HepG2 (cell line): ENCODE measurements around the gene MEPCE. TPM values are rescaled to one million over a fixed set of nuclear protein-coding genes. Genes with fewer than 3 reads are reported as not detected.

ENCODE experiments used
- CCDC6 ChIP-seq: sonication (generic); formaldehyde crosslinking; IDR thresholded peaks from 2 replicates; pipeline ENCODE4 v1.8.1; 2022; ENCODE audit warnings: mild to moderate bottlenecking, missing genetic modification reagents, moderate library complexity
- CHD4 ChIP-seq: fragments of 200-600 bp; sonication (generic); IDR thresholded peaks from 2 replicates; pipeline ENCODE4 v1.7.0; 2017; ENCODE audit warnings: mild to moderate bottlenecking, low read length, borderline replicate concordance
- CREB3 ChIP-seq: sonication (generic); formaldehyde crosslinking; IDR thresholded peaks from 2 replicates; pipeline ENCODE4 v1.5.0; 2020; ENCODE audit warnings: missing genetic modification reagents
- DZIP1 ChIP-seq: sonication (generic); formaldehyde crosslinking; IDR thresholded peaks from 2 replicates; pipeline ENCODE4 v1.5.0; 2020; ENCODE audit warnings: mild to moderate bottlenecking, missing genetic modification reagents
- EEA1 ChIP-seq: sonication (generic); formaldehyde crosslinking; IDR thresholded peaks from 2 replicates; pipeline ENCODE4 v1.5.1; 2020; ENCODE audit warnings: mild to moderate bottlenecking, missing genetic modification reagents, borderline replicate concordance
- FOXO4 ChIP-seq: sonication (generic); formaldehyde crosslinking; conservative IDR thresholded peaks from 2 replicates; pipeline ENCODE4 v1.8.1; 2023; ENCODE audit warnings: missing genetic modification reagents
- GABPB1 ChIP-seq: IDR thresholded peaks from 2 replicates; pipeline ENCODE4 v1.6.1; 2016; ENCODE audit warnings: mild to moderate bottlenecking, missing genetic modification reagents, moderate library complexity, missing compliant biosample characterization
- HOXA5 ChIP-seq: sonication (generic); formaldehyde crosslinking; IDR thresholded peaks from 2 replicates; pipeline ENCODE4 v1.4.0; 2020; ENCODE audit warnings: missing genetic modification reagents
- IRX3 ChIP-seq: sonication (generic); formaldehyde crosslinking; IDR thresholded peaks from 2 replicates; pipeline ENCODE4 v1.8.1; 2023; ENCODE audit warnings: mild to moderate bottlenecking, low read depth, missing genetic modification reagents, borderline replicate concordance
- NONO ChIP-seq, 2 experiments: fragments of 450-650 bp in 1 of 2; sonication (generic) in 1 of 2; formaldehyde crosslinking in 1 of 2; IDR thresholded peaks in 1 of 2; conservative IDR thresholded peaks in 1 of 2; 2 replicates each; pipeline versions ENCODE4 v1.6.1 to v1.8.0; 2017 to 2022; ENCODE audit warnings: mild to moderate bottlenecking in 1 of 2, missing genetic modification reagents in 1 of 2, moderate library complexity in 1 of 2
- NR3C1 ChIP-seq: sonication (generic); formaldehyde crosslinking; IDR thresholded peaks from 2 replicates; pipeline ENCODE4 v1.4.0; 2020; ENCODE audit warnings: missing genetic modification reagents
- SALL2 ChIP-seq: sonication (generic); formaldehyde crosslinking; IDR thresholded peaks from 2 replicates; pipeline ENCODE4 v1.8.1; 2023; ENCODE audit warnings: mild to moderate bottlenecking, missing genetic modification reagents, inconsistent platforms
- SP2 ChIP-seq: sonication (generic); formaldehyde crosslinking; IDR thresholded peaks from 2 replicates; pipeline ENCODE4 v1.5.1; 2020; ENCODE audit warnings: mild to moderate bottlenecking, missing genetic modification reagents
- TP53 ChIP-seq: sonication (generic); formaldehyde crosslinking; conservative IDR thresholded peaks from 2 replicates; pipeline ENCODE4 v1.4.0; 2020; ENCODE audit warnings: missing genetic modification reagents
- U2AF2 ChIP-seq: fragments of 200-400 bp; formaldehyde crosslinking; IDR thresholded peaks from 2 replicates; pipeline ENCODE4 v1.6.1; 2017; ENCODE audit warnings: low read depth, mild to moderate bottlenecking, low read length
- ZBTB2 ChIP-seq: sonication (generic); formaldehyde crosslinking; IDR thresholded peaks from 2 replicates; pipeline ENCODE4 v1.8.0; 2022; ENCODE audit warnings: low read depth, missing genetic modification reagents
- ZBTB20 ChIP-seq: sonication (generic); formaldehyde crosslinking; IDR thresholded peaks from 2 replicates; pipeline ENCODE4 v1.8.1; 2023; ENCODE audit warnings: missing genetic modification reagents, low read depth, mild to moderate bottlenecking, borderline replicate concordance
- ZIK1 ChIP-seq: sonication (generic); formaldehyde crosslinking; IDR thresholded peaks from 2 replicates; pipeline ENCODE4 v1.5.0; 2020; ENCODE audit warnings: mild to moderate bottlenecking, low read depth, missing genetic modification reagents, borderline replicate concordance
- ZNF20 ChIP-seq: sonication (generic); formaldehyde crosslinking; IDR thresholded peaks from 2 replicates; pipeline ENCODE4 v1.4.0; 2020; ENCODE audit warnings: mild to moderate bottlenecking, moderate library complexity, missing genetic modification reagents
- ZNF256 ChIP-seq: sonication (generic); formaldehyde crosslinking; conservative IDR thresholded peaks from 2 replicates; pipeline ENCODE4 v1.4.0; 2020; ENCODE audit warnings: missing genetic modification reagents
- ZNF446 ChIP-seq: sonication (generic); formaldehyde crosslinking; IDR thresholded peaks from 2 replicates; pipeline ENCODE4 v1.5.0; 2020; ENCODE audit warnings: mild to moderate bottlenecking, missing genetic modification reagents
- ZNF510 ChIP-seq: sonication (generic); formaldehyde crosslinking; IDR thresholded peaks from 2 replicates; pipeline ENCODE4 v1.4.0; 2020; ENCODE audit warnings: low read depth, mild to moderate bottlenecking, missing genetic modification reagents
- ZNF546 ChIP-seq: sonication (generic); formaldehyde crosslinking; conservative IDR thresholded peaks from 2 replicates; pipeline ENCODE4 v1.8.1; 2023; ENCODE audit warnings: mild to moderate bottlenecking, missing genetic modification reagents
- ZNF709 ChIP-seq: sonication (generic); formaldehyde crosslinking; IDR thresholded peaks from 2 replicates; pipeline ENCODE4 v1.5.0; 2020; ENCODE audit warnings: mild to moderate bottlenecking, missing genetic modification reagents
- polyA plus RNA-seq, 8 experiments: library from polyadenylated mRNA; depleted of rRNA in 3 of 8; stranded (reverse) in 7 of 8; unstranded in 1 of 8; fragments of >200 nt; fragmentation: Illumina TruSeq in 4 of 8; extraction: Trizol in 4 of 8; gene quantifications; 2 replicates each; pipeline versions ENCODE4 v1.2.1 to v1.2.3, GENCODE V29; 2011 to 2016; ENCODE audit warnings: low read depth in 4 of 8, missing spikeins in 1 of 8, mixed read lengths in 1 of 8; ENCODE audit not compliant: insufficient read depth in 1 of 8
- total RNA-seq, 5 experiments: library from RNA; depleted of rRNA; stranded (reverse); fragments of >200 nt; fragmentation: Illumina TruSeq; extraction: Trizol; gene quantifications; 2 replicates each; pipeline ENCODE4 v1.2.3, GENCODE V29; 2016; ENCODE audit warnings: low read depth in 1 of 5

MEPCE gene
- total and polyA plus RNA-seq, 2 of the 13 experiments (the other 11 are each of a cell fraction or from before 2014, with no cell fraction given): 12.3 to 26.0 TPM

GRCh38 chr7:100478958-100479660 is 49.5 kb downstream of the MEPCE start, which contains the start of gene TSC22D4 (continued):
- TF ChIP-seq FOXO4: no peak
- TF ChIP-seq SALL2 (CRISPR knock-in tag): 0 out of 2 replicates have a peak, but pooled peaks have one; percentile 44
- peak; percentile 76 for TF ChIP-seq GABPB1 (CRISPR knock-in tag)
- TF ChIP-seq SP2 (CRISPR knock-in tag): no peak
- no peak for TF ChIP-seq ZIK1 (CRISPR knock-in tag)
- no peak for TF ChIP-seq ZNF510 (CRISPR knock-in tag)
- TF ChIP-seq NONO (IDR thresholded peaks at IDR 0.05): no peak
- 0 out of 2 replicates have a peak, but pooled peaks have one; percentile 29 for TF ChIP-seq NONO (CRISPR knock-in tag; conservative IDR thresholded peaks at IDR 0.05)
- TF ChIP-seq CHD4: no peak
- TF ChIP-seq IRX3 (CRISPR knock-in tag): 0 out of 2 replicates have a peak, but pooled peaks have one; percentile 8
- TF ChIP-seq CREB3 (CRISPR knock-in tag): no peak
- TF ChIP-seq ZNF256 (CRISPR knock-in tag): no peak
- TF ChIP-seq TP53 (CRISPR knock-in tag): no peak
- no peak for TF ChIP-seq ZBTB20 (CRISPR knock-in tag)
- TF ChIP-seq DZIP1: peak; percentile 54; the same call in 1 of the 2 replicates
- TF ChIP-seq NR3C1 (CRISPR knock-in tag): no peak
- no peak for TF ChIP-seq U2AF2
- peak; percentile 52; the same call in 1 of the 2 replicates for TF ChIP-seq HOXA5 (CRISPR knock-in tag)
- TF ChIP-seq ZNF20 (CRISPR knock-in tag): no peak
- TF ChIP-seq ZNF546 (CRISPR knock-in tag): 0 out of 2 replicates have a peak, but pooled peaks have one; percentile 83
- TF ChIP-seq ZNF446: no peak
- no peak for TF ChIP-seq ZBTB2 (CRISPR knock-in tag)
- TF ChIP-seq EEA1 (CRISPR knock-in tag): no peak
- TF ChIP-seq CCDC6 (CRISPR knock-in tag): no peak
- no peak for TF ChIP-seq ZNF709 (CRISPR knock-in tag)
